Anterior cingulate cortex (tissue), 58 donors: ENCODE measurements around the gene ZNF850.

Experiments used
- DNase-seq, 58 donors: peaks; one replicate each; lab custom pipeline; 2025; lab: John Stamatoyannopoulos, UW

ZNF850 gene

DNA sequence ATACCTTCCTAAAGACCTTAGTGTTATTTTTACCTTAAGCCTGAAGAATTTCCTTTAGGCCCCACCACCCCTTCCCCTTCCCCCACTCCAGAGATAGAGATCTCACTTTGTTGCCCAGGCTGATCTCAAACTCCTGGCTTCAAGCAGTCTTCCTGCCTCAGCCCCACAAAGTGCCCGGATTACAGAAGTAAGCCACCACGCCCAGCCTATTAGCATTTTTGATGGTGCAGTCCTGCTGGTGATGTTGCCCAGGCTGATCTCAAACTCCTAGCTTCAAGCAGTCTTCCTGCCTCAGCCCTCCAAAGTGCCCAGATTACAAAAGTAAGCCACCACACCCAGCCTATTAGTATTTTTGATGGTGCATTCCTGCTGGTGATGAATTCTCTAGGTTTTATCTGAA is 63.2 kb downstream of the ZNF850 start:
- DNase-seq: no peak

DNA sequence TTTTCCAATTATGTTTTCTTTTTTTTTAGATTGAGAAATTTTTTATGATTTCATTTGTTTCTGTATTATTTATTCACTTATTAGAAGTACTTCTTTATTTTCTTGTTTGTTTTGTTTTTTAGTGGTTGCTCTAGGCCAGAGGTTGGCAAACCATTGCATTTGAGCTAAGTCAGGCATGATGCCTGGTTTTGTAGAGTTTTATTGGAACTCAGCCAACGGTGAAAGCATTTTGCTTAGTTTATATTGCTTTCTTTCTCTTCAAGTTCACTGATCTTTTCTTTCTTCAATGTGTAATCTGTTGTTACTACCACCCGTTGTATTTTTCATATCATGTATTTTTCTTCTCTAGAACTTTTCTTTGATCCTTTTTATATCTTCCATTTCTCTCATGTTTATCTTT is 65.5 kb downstream of the ZNF850 start:
- DNase-seq: no peak

DNA sequence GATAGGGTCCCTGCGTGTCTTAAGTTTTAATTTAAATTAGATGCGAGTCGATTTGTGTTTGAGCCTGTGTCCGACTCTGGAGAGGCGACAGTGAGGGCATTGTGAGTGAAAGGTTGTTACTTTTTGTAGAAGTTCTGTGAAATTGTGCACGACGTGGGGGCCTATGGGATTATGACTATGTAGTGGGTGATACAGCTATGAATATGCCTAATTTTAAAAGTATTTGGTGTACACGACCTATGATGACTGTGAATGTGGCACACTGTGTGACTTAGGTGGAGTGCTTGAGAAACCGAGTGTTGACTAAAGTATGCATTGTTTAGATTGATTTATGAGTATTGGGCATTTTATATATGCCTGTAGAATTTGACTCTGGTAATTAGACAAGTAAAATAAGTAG is 84.5 kb downstream of the ZNF850 start:
- no peak for DNase-seq

DNA sequence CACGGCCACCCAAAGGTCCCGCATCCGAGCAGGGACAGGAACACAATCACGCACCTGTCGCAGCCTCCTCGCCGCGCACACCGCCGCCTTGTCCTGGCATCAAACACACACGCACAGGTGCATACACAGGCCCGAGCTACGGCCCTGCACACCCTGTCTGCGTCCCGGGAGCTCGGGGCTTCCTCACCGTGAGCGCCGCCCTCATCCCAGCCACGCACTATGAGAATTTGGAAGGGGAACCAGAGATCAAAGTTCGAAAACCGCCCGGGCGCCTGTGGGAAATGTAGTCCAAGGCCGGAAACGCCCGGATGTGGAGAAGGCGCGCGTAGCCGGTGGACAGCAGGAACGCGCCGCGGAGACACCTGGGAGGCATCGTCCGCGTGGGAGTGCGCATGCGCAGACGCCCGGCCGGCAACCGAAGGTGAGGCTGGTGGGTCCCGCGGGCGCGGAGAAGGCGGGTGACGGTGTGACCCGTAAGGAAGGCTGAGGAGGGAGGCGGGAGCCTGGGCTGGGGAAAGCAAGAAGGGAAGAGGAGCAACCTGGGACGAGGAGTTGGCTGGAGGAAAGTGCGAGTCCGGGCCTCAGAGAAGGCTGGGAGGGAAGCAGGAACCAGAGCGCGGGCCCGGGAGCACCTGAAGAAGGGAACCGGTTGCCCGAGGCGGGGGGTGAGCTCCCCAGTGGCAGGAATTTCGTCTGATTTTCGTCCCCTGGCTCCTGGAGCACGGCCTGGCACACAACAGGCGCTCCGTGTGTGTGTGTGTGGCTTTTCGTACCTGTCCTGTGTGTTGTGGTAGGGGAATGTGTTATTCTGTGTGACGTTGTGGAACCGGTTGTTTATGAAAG is 85.2 kb downstream of the ZNF850 start, which contains the start of gene ZNF567:
Gene ZNF567, plus strand, starts transcription at position 399 of the 843 bp plus-strand sequence. CDS start 7,256 bp downstream, outside the sequence.
- peak; percentile 66 to 99 (median 95) for DNase-seq

DNA sequence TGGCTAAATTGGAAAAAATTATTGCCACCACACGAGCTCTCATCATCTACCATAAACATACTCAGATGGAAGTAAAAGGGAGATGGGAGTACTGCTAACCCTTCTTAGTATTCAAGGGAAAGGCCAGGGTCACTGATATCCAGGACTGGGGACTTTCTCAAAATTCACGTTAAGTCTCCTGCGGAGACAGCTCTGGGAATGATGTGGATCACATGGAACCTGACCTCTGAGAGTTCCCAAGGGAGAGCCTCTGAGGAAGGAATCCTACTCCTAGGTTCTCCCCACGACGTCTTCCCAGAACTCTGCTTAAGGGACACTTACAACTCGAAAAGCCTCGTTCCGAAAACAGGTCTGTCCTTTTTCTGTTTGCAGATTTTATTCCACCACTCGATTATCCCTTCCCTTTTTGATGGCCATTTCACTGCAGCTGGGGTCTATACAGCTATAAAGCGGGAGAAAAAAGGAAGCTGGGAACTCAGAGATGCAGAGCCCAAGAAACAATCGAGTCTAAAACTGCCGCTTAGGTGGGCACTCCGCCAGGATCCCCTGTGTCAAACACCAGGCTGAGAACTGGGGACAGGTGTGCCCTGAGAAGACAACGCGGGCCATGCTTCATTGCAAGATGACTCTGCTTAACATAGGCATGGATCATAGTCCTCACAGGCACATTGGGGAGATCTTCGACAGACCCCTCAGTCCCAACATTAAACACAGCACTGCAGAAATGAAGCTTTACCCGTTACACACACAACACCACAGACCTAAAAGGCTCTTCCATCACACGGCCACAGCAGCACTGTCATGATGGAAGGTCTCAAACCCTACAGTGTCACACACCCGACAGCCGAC is 86.0 kb downstream of the ZNF850 start:
- DNase-seq: peak in 19 of 58 donors; percentile 7 to 55 (median 21)

DNA sequence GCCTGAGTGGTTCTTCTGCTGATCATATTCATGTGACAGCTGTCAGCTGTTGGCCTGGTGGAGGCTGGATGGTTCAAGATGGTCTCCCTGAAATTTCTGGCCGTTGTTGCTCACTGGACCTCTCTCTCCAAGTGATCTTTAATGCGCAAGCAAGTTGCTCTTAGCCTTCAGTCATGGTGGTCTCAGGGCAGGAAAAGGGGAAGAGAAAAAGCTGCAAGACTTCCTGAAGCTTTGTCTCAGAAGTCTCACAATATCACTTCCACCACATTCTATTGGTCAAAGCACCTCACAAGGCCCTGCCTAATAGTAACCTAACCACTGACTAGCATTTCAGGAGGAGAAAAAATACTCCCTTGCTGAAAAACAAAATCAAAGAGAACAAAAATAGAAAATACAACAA is 86.8 kb downstream of the ZNF850 start:
- DNase-seq: no peak

DNA sequence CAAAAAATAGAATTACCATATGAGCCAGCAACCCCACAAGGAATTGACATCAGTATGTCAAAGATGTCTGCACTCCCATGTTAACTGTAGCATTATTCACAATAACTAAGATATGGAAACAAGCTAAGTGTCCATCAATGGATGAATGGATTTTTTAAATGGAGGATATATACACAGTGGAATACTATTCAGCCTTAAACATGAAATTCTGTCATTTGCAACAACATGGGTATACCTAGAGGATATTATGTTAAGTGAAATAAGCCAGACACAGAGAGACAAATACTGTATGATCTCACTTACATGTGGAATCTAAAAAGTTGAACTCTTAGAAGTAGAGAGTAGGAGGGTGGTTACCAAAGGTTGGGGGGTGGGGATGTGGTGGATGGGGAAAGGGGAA is 93.2 kb downstream of the ZNF850 start:
- DNase-seq: no peak

DNA sequence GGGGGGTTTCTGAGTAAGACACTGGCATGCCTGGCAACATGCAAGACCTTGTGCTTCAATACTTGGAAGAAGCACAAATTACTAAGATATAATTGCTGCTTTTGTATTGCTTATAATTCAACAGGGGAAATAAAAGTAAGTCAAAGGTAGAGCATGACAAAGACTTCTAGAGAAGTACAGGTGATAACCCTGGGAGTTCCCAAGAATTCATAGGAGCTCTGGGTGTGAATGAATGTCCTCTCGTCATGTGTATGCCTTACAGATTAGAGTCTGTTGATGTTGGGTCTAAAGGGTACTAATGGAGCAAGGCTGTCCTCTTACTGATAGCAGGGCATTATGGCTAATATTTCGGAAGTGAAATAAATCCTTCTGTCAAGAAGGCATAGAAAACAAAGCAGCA is 98.4 kb downstream of the ZNF850 start:
- DNase-seq: no peak

DNA sequence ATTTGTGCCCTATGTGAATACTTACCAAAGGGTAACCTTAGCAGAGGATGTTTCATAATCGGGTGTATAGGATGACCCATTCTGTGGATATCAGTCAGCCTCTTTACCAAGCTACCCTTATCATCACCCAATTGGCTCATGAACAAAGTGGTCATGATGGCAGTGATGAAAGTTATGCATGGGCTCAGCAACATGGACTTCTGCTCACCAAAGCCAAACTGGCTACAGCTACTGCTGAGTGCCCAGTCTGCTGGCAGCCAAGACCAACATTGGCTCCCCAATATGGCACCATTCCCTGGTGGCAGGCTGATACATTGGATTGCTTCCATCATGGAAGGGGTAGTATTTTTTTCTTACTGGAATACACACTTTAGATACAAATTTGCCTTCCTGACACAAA is 100.2 kb downstream of the ZNF850 start:
- no peak for DNase-seq

DNA sequence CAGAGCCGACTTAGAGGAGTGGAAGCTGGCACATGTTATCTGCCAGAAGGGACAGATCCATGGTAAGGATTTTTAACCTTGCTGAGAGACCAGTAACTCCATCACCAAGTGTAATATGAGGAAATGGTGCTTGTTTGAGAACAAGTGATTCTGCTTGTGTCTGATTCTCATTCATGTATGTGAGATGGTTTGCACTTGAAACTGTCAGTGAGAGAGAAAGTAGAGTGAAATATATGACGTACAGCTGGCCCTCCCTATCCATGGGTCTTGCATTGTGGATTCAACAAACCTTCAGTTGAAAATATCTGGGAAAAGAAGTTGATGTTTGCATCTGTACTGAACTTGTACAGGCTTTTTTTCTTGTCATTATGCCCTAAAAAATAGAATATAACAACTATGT is 104.0 kb downstream of the ZNF850 start:
- DNase-seq: no peak

DNA sequence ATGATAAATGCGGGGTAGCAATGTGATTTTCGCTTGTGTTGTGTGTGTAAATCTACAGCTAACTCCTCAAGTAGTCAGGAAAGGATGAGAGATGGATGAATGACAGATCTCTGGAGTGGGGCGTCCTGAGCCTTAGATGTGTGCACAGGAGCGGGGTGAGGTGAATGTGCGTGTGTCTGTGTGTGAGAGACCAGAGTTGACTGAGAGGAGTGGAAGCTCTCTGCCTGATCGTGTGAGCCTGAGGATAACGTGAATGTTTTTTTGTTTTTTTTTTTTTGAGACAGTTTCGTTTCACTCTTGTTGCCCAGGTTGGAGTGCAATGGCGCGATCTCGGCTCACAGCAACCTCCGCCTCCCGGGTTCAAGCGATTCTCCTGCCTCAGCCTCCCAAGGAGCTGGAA is 106.8 kb downstream of the ZNF850 start:
- no peak for DNase-seq
